Bronchial epithelial cell (primary cell): ENCODE measurements around the gene PSMC1. TPM values are rescaled to one million over a fixed set of nuclear protein-coding genes. Genes with fewer than 3 reads are reported as not detected.

Source experiments
- DNase-seq: peaks from one replicate; pipeline ENCODE4 v3.0.0-alpha.2; 2010; ENCODE audit warnings: low read depth
- FAIRE-seq: peaks from 2 replicates; lab custom pipeline; 2011; peaks lifted over from hg19 to GRCh38; lab: Jason Lieb, UNC
- H3K27me3 ChIP-seq: 2 replicates; pipeline ENCODE4 v1.5.1; 2011; ENCODE audit warnings: low read length; ENCODE audit not compliant: control insufficient read depth, insufficient read depth
- H3K36me3 ChIP-seq: 2 replicates; pipeline ENCODE4 v1.5.1; 2011; ENCODE audit warnings: low read length; ENCODE audit not compliant: control insufficient read depth, insufficient read depth
- H3K4me3 ChIP-seq: 2 replicates; pipeline ENCODE4 v1.5.1; 2011; ENCODE audit warnings: mild to moderate bottlenecking, low read depth, low read length, control low read depth
- total RNA-seq: library from RNA; depleted of rRNA; stranded (reverse); fragments of >200 nt; gene quantifications from 2 replicates; pipeline ENCODE4 v1.2.1, GENCODE V29; 2014
- TF ChIP-seq, protein P1 (sequence below): IDR thresholded peaks from 2 replicates; pipeline ENCODE4 v1.5.1; 2011; ENCODE audit warnings: mild to moderate bottlenecking, moderate library complexity, low read length, control low read depth, inconsistent platforms; ENCODE audit not compliant: insufficient read depth, severe bottlenecking

The PSMC1 gene
- total RNA-seq, 1 donor from 2014 or later = 102 TPM

DNA sequence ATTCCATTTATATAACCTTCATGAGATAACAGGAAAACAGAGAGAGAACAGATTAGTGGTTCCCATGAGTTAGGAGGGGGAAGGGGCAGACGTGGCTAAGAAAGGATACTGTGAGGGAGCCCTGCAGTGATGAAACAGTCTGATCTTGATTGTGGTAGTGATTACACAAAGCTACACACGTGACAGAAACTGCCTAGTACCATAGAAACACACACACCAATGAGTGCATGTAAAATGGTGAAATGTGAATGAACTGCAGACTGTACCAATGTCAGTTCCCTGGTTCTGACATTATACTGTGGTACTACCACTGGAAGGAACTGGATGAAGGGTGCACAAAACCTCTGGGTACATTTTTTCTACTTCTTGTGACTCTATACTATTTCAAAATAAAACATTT lies 38.5 kb downstream of the PSMC1 start:
- H3K27me3 ChIP-seq = no peaks in the 10 kb centered on the region
- no peak overlapping the region for H3K4me3 ChIP-seq
- TF ChIP-seq, protein P1, sequence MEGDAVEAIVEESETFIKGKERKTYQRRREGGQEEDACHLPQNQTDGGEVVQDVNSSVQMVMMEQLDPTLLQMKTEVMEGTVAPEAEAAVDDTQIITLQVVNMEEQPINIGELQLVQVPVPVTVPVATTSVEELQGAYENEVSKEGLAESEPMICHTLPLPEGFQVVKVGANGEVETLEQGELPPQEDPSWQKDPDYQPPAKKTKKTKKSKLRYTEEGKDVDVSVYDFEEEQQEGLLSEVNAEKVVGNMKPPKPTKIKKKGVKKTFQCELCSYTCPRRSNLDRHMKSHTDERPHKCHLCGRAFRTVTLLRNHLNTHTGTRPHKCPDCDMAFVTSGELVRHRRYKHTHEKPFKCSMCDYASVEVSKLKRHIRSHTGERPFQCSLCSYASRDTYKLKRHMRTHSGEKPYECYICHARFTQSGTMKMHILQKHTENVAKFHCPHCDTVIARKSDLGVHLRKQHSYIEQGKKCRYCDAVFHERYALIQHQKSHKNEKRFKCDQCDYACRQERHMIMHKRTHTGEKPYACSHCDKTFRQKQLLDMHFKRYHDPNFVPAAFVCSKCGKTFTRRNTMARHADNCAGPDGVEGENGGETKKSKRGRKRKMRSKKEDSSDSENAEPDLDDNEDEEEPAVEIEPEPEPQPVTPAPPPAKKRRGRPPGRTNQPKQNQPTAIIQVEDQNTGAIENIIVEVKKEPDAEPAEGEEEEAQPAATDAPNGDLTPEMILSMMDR = no peak
- peaks cover 15% of the 10 kb centered on the region for H3K36me3 ChIP-seq
- DNase-seq = no peak
- FAIRE-seq = no peak

DNA sequence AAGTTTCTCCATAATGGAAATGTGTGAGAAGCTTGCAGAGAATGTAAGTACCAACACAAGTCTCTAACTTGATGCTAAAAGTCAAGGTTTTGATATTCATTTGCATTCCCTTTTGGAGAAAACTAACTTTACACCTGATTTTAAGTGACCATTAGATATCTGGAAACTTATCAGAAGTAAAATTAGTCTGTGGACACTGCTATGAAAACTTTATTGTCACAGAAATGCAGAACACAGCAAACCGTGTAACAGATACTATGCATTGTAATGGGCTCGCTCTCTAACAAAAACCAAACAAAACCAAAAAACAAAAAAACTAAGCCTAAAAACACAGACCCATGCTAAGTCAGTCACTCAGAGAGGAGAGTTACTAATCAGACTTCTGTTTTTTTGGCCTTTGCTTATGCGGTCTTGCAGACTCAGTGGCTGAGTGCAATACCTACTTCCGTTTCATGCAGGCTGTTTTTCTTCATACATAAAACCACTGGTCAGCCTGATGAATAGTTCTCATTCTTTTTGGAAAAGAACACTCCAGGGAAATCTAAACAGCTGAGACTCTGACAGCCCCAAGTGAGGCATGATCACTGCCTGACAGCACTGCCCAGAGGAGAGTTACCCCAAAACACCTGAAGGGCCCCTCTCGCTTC lies 39.6 kb downstream of the PSMC1 start:
- FAIRE-seq = no peak

DNA sequence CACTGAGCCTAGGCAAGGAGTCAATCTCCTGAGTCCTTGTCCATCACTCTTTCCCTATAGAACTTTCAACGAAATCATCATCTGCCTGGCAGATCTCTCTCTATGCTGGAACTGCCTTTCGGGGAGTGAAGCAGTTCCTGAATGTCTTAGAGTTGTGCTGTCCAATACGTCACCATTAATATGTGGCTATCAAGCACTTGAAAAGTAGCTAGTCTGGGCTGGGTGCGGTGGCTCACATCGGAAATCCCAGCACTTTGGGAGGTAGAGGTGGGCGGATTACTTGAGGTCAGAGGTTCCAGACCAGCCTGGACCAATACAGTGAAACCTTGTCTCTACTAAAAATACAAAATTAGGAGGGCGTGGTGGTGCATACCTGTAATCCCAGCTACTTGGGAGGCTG lies 40.3 kb downstream of the PSMC1 start:
- H3K27me3 ChIP-seq = no peaks in the 10 kb centered on the region
- H3K36me3 ChIP-seq = peaks cover 14% of the 10 kb centered on the region
- FAIRE-seq = no peak
- TF ChIP-seq, protein P1 = no peak
- H3K4me3 ChIP-seq = no peak overlapping the region
- DNase-seq = no peak

More for the DNA sequence above, 39.6 kb downstream of the PSMC1 start:
- TF ChIP-seq, protein P1 = no peak
- Histone ChIP-seq H3K27me3 (no peaks in the 10 kb centered on the region), H3K4me3 (no peak overlapping the region), H3K36me3 (peaks cover 14% of the 10 kb centered on the region)
- no peak for DNase-seq

DNA sequence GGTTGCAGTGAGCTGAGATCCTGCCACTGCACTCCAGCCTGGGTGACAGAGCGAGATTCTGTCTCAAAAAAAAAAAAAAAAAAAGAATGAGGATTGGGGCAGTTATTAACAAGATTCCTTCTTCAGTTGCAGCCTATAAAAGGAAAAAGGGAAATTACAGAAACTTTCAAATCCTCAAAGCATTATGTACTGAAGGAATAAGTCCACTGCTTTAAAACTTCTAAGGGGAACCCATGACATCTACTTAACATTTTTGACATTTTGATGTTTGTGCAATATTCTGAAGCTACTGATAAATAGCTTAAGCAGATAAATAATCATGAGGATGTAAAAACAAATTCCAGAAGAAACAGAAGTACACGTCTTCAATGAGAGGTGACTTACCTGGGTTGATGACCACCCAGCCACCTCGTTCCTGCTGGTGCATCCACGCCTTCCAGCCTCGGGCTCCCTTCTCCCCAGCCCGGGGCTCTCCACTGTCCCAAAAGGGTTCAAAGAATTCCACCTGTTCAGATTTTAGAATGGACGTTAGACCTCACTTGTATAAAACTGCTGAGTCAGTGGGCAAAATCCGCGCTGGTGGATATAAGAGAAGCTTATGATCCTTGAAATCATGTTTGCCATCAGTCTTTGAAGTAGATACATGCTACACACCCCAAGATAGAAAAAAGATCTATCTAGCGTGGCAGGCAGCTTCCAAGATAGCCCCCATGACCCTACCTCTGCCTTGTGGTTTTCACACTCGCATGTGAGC lies 41.7 kb downstream of the PSMC1 start:
- Histone ChIP-seq H3K27me3 (no peaks in the 10 kb centered on the region), H3K4me3 (no peak overlapping the region), H3K36me3 (peaks cover 7% of the 10 kb centered on the region)
- TF ChIP-seq, protein P1 = no peak
- DNase-seq = no peak
- no peak for FAIRE-seq

DNA sequence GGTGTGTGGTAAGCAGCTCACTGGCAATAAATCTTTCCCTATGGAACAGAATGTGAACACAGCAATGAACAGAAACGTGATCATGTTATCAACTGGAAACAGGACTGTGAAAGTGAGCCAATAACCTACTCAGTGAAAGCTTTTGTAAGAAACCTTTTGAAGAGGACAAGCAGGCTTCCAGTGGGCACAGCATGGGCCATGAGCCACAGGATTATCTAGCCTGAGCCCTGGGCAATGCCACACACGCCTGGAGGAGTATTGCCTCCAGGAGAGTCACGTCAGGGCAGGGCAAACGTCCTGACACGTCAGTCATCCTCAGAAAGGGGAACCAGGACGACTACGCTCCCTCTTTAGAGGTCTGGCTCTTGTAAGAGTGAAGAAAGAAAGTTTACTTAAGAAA lies 43.1 kb downstream of the PSMC1 start:
- Histone ChIP-seq H3K4me3 (no peak overlapping the region), H3K27me3 (no peaks in the 10 kb centered on the region), H3K36me3 (peaks cover 10% of the 10 kb centered on the region)
- TF ChIP-seq, protein P1 = no peak
- DNase-seq (no peak), FAIRE-seq (no peak)
